H9 (cell line): ENCODE data around the gene SNX27. TPM values are rescaled to one million over a fixed set of nuclear protein-coding genes. Genes with fewer than 3 reads are reported as not detected.
A peak's percentile ranks its signal among the peaks of the same experiment; 100 is the strongest.

ENCODE experiments used
- DNase-seq: peaks from one replicate; pipeline ENCODE4 v3.0.0-alpha.2; 2017
- H2AFZ ChIP-seq: one replicate; pipeline ENCODE4 v1.6.1; 2013; ENCODE audit warnings: mild to moderate bottlenecking, low read length, control low read depth, moderate library complexity
- H2AK5ac ChIP-seq: 2 replicates; pipeline ENCODE4 v1.6.1; 2013; ENCODE audit warnings: low read length, control low read depth, mixed read lengths; ENCODE audit not compliant: insufficient read length
- H2BK120ac ChIP-seq: one replicate; pipeline ENCODE4 v1.6.1; 2013; ENCODE audit warnings: low read depth, mild to moderate bottlenecking, low read length, control low read depth, inconsistent platforms; ENCODE audit not compliant: poor library complexity, severe bottlenecking
- H2BK12ac ChIP-seq: 2 replicates; pipeline ENCODE4 v1.6.1; 2013; ENCODE audit warnings: low read length, control low read depth, mixed read lengths, low read depth; ENCODE audit not compliant: insufficient read length
- H2BK15ac ChIP-seq: 2 replicates; pipeline ENCODE4 v1.6.1; 2013; ENCODE audit warnings: low read depth, low read length, control low read depth
- H2BK20ac ChIP-seq: one replicate; pipeline ENCODE4 v1.6.1; 2013; ENCODE audit warnings: low read depth, mild to moderate bottlenecking, low read length, control low read depth, inconsistent platforms; ENCODE audit not compliant: poor library complexity, severe bottlenecking
- H2BK5ac ChIP-seq: 2 replicates; pipeline ENCODE4 v1.6.1; 2013; ENCODE audit warnings: low read length, control low read depth, mixed read lengths; ENCODE audit not compliant: insufficient read length
- H3K14ac ChIP-seq: 2 replicates; pipeline ENCODE4 v1.6.1; 2013; ENCODE audit warnings: low read length, control low read depth; ENCODE audit not compliant: insufficient read depth
- H3K18ac ChIP-seq: 2 replicates; pipeline ENCODE4 v1.6.1; 2013; ENCODE audit warnings: low read depth, mild to moderate bottlenecking, mixed read lengths, low read length, control low read depth; ENCODE audit not compliant: insufficient read length
- H3K23ac ChIP-seq: 2 replicates; pipeline ENCODE4 v1.6.1; 2013; ENCODE audit warnings: low read length, control low read depth, mixed read lengths, low read depth; ENCODE audit not compliant: insufficient read length
- H3K23me2 ChIP-seq: 2 replicates; pipeline ENCODE4 v1.6.1; 2013; ENCODE audit warnings: low read depth, mild to moderate bottlenecking, mixed read lengths, low read length, control low read depth; ENCODE audit not compliant: insufficient read length, poor library complexity, severe bottlenecking
- H3K27ac ChIP-seq: 2 replicates; pipeline ENCODE4 v1.5.1; 2013; ENCODE audit warnings: low read length, control low read depth, mixed read lengths, low read depth; ENCODE audit not compliant: insufficient read length
- H3K27me3 ChIP-seq: 2 replicates; pipeline ENCODE4 v1.6.1; 2013; ENCODE audit warnings: low read length, control low read depth, inconsistent platforms; ENCODE audit not compliant: insufficient read depth
- H3K4ac ChIP-seq: 2 replicates; pipeline ENCODE4 v1.6.1; 2013; ENCODE audit warnings: low read depth, mild to moderate bottlenecking, control low read depth, inconsistent platforms, low read length, moderate library complexity
- H3K4me1 ChIP-seq: 2 replicates; pipeline ENCODE4 v1.6.1; 2013; ENCODE audit warnings: low read length, control low read depth, inconsistent platforms; ENCODE audit not compliant: insufficient read depth
- H3K4me2 ChIP-seq: 2 replicates; pipeline ENCODE4 v1.6.1; 2013; ENCODE audit warnings: low read length, control low read depth, mixed read lengths; ENCODE audit not compliant: insufficient read length, insufficient read depth
- H3K56ac ChIP-seq: 2 replicates; pipeline ENCODE4 v1.6.1; 2013; ENCODE audit warnings: low read depth, mild to moderate bottlenecking, mixed read lengths, low read length, control low read depth; ENCODE audit not compliant: insufficient read length
- H3K79me1 ChIP-seq: 2 replicates; pipeline ENCODE4 v1.6.1; 2013; ENCODE audit warnings: low read depth, mild to moderate bottlenecking, moderate library complexity, low read length, control low read depth, inconsistent platforms; ENCODE audit not compliant: insufficient read depth, poor library complexity, severe bottlenecking
- H3K79me2 ChIP-seq: 2 replicates; pipeline ENCODE4 v1.6.1; 2013; ENCODE audit warnings: low read length, control low read depth, inconsistent platforms; ENCODE audit not compliant: insufficient read depth
- H3K9ac ChIP-seq: 2 replicates; pipeline ENCODE4 v1.6.1; 2013; ENCODE audit warnings: low read length, control low read depth, mixed read lengths; ENCODE audit not compliant: insufficient read length; ENCODE audit errors: extremely low read depth
- H3K9me3 ChIP-seq: one replicate; pipeline ENCODE4 v1.6.1; 2013; ENCODE audit warnings: low read depth, low read length, inconsistent platforms; ENCODE audit not compliant: control insufficient read depth
- H3T11ph ChIP-seq: one replicate; pipeline ENCODE4 v1.6.1; 2013; ENCODE audit warnings: mild to moderate bottlenecking, low read length, control low read depth, inconsistent platforms
- H4K20me1 ChIP-seq: one replicate; pipeline ENCODE4 v1.6.1; 2013; ENCODE audit not compliant: control insufficient read depth, insufficient read length, insufficient read depth
- H4K5ac ChIP-seq: 2 replicates; pipeline ENCODE4 v1.6.1; 2013; ENCODE audit warnings: low read depth, mild to moderate bottlenecking, mixed read lengths, low read length, control low read depth; ENCODE audit not compliant: insufficient read length
- H4K8ac ChIP-seq: replicated peaks from 2 replicates; pipeline ENCODE4 v1.6.1; 2013; ENCODE audit warnings: low read length, control low read depth, mixed read lengths, low read depth; ENCODE audit not compliant: insufficient read length
- H4K91ac ChIP-seq: 2 replicates; pipeline ENCODE4 v1.6.1; 2013; ENCODE audit warnings: low read depth, mild to moderate bottlenecking, moderate library complexity, mixed read lengths, low read length, control low read depth; ENCODE audit not compliant: insufficient read length
- H3K27ac Mint-ChIP-seq, 3 experiments: 2 replicates in 2 of 3; 3 replicates in 1 of 3; pipeline ENCODE4 v1.8.0; 2020 to 2021; ENCODE audit warnings: mixed read lengths in 3 of 3, mild to moderate bottlenecking in 1 of 3, moderate library complexity in 1 of 3
- H3K27me3 Mint-ChIP-seq: 2 replicates; pipeline ENCODE4 v1.8.0; 2021; ENCODE audit warnings: low read depth, mild to moderate bottlenecking, moderate library complexity, mixed read lengths
- H3K36me3 Mint-ChIP-seq, 3 experiments: 2 replicates in 2 of 3; 3 replicates in 1 of 3; pipeline ENCODE4 v1.8.0; 2020 to 2021; ENCODE audit warnings: low read depth in 3 of 3, mixed read lengths in 3 of 3; ENCODE audit not compliant: insufficient read depth in 1 of 3
- H3K4me1 Mint-ChIP-seq, 2 experiments: 2 replicates each; pipeline ENCODE4 v1.8.0; 2020; ENCODE audit warnings: mixed read lengths in 2 of 2
- H3K4me3 Mint-ChIP-seq, 2 experiments: 2 replicates in 1 of 2; 3 replicates in 1 of 2; pipeline ENCODE4 v1.8.0; 2020 to 2021; ENCODE audit warnings: mild to moderate bottlenecking in 2 of 2, mixed read lengths in 2 of 2, moderate library complexity in 1 of 2
- H3K9me3 Mint-ChIP-seq, 2 experiments: 2 replicates in 1 of 2; 3 replicates in 1 of 2; pipeline ENCODE4 v1.8.0; 2020; ENCODE audit warnings: mild to moderate bottlenecking in 2 of 2, mixed read lengths in 2 of 2, moderate library complexity in 1 of 2
- WGBS: extraction: QIAGEN DNeasy Blood & Tissue Kit; methylation state at CpG from one replicate; pipeline ENCODE4 v1.1.7; 2013; ENCODE audit warnings: missing lambda C conversion rate, low lambda C conversion rate, mixed read lengths; ENCODE audit not compliant: insufficient read length; ENCODE audit errors: extremely low coverage; 5-methylcytosine and 5-hydroxymethylcytosine counted together
- total RNA-seq: library from RNA; stranded (reverse); gene quantifications from 2 replicates; pipeline ENCODE4 v1.2.1, GENCODE V29; 2021
- TF ChIP-seq, protein P1 (sequence below): fragments of 200-600 bp; sonication (generic); conservative IDR thresholded peaks from 3 replicates; pipeline ENCODE4 v1.8.0; 2021; ENCODE audit warnings: antibody characterized with exemption, mild to moderate bottlenecking

Gene SNX27
- total RNA-seq, 1 experiment from 2014 or later = 48.9 TPM

DNA sequence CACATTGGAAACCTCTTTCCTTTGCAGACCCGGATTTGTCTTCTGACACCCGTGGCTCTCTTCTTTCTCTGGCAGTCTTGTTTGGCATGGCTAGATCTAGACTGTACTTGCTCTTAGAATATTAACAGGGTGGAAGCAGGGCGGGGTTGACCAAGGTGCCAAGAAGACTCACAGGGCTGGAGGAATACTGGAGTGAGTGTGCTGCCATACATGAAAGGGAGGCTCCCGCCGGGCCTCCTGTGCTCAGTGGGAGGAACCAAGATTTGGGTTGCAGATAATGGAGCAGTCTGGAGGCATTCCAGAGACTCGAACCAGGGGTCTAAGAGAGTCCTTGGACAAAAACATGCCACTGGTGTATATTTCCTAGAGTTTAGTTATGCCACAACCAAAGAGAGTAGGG, 27.6 kb upstream of the SNX27 start:
- Histone ChIP-seq H2BK15ac (no peak overlapping the region), H3K79me2 (no peaks in the 10 kb centered on the region), H2BK5ac (no peak overlapping the region), H3K27me3 (no peaks in the 10 kb centered on the region), H4K5ac (no peak overlapping the region), H4K91ac (no peak overlapping the region), H3K14ac (no peak overlapping the region), H3K23me2 (no peaks in the 10 kb centered on the region), H2AFZ (no peak overlapping the region), H3K9ac (no peak overlapping the region), H3K9me3 (no peaks in the 10 kb centered on the region), H2BK20ac (no peak overlapping the region), H3K4ac (no peak overlapping the region), H3T11ph (no peak overlapping the region), H3K4me1 (no peaks in the 10 kb centered on the region), H3K4me2 (no peak overlapping the region), H3K79me1 (no peaks in the 10 kb centered on the region), H3K27ac (no peak overlapping the region), H2AK5ac (no peak overlapping the region), H2BK120ac (no peak overlapping the region), H3K18ac (no peak overlapping the region), H3K56ac (no peak overlapping the region), H4K8ac (no peak overlapping the region), H3K23ac (no peak overlapping the region), H2BK12ac (no peak overlapping the region), H4K20me1 (no peaks in the 10 kb centered on the region)
- Mint-ChIP-seq H3K27ac (peak overlapping the region in 2 of 3 experiments; percentile 72 to 76; a peak in 4 of 7 replicates), H3K9me3 (no peaks in the 10 kb centered on the region), H3K36me3 (peaks cover 2 to 25% (median 8%) of the 10 kb centered on the region in 3 experiments; a peak in 6 of 7 replicates), H3K4me1 (peaks cover 5 to 10% of the 10 kb centered on the region in 2 experiments), H3K27me3 (no peaks in the 10 kb centered on the region), H3K4me3 (no peak overlapping the region)
- WGBS = no CpG with 5 or more reads among the region's 6 CpGs
- TF ChIP-seq, protein P1, sequence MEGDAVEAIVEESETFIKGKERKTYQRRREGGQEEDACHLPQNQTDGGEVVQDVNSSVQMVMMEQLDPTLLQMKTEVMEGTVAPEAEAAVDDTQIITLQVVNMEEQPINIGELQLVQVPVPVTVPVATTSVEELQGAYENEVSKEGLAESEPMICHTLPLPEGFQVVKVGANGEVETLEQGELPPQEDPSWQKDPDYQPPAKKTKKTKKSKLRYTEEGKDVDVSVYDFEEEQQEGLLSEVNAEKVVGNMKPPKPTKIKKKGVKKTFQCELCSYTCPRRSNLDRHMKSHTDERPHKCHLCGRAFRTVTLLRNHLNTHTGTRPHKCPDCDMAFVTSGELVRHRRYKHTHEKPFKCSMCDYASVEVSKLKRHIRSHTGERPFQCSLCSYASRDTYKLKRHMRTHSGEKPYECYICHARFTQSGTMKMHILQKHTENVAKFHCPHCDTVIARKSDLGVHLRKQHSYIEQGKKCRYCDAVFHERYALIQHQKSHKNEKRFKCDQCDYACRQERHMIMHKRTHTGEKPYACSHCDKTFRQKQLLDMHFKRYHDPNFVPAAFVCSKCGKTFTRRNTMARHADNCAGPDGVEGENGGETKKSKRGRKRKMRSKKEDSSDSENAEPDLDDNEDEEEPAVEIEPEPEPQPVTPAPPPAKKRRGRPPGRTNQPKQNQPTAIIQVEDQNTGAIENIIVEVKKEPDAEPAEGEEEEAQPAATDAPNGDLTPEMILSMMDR = no peak
- no peak for DNase-seq
